Measurements from ENCODE around the gene TTC38. TPM values are rescaled to one million over a fixed set of nuclear protein-coding genes. Genes with fewer than 3 reads are reported as not detected.

The TTC38 gene
- total and polyA plus RNA-seq, 2 donors (not counting 3 experiments of a cell fraction or from before 2014, with no cell fraction given) = 31.6 to 39.7 TPM

DNA sequence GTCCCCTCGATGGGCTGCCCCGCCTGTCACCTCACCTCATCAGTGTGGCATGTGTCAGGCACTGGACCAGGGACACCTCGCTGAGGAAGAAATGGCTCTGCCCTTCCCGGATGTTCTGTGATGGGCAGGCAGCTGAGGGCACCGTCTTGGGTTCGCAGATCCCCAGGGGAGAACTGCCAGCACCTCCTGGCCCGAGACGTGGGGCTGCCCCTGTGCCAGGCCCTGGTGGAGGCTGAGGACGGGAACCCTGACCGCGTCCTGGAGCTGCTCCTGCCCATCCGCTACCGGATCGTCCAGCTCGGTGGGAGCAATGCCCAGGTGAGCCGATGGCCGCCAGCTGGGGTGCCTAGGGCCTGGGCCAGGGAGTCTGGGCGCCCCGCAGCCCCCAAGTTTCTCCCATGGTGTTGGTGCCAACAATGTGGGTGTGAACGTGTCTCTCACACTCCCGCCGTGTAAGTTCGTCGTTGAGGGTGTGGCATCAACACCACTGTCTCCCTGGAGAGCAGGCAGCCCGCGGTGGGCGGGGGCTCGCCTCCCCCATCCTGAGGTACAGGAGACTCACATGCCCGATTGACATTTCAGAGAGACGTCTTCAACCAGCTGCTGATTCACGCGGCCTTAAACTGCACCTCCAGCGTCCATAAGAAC, 21.6 kb downstream of the TTC38 start:
- TF ChIP-seq EZH2 (IDR thresholded peaks at IDR 0.05; ENCODE audit: borderline replicate concordance, low read depth, low read length, severe bottlenecking) = no peak
- TF ChIP-seq POLR2AphosphoS5 (IDR thresholded peaks at IDR 0.05; ENCODE audit: insufficient read depth, low read depth, low read length) = no peak
- no peak for TF ChIP-seq MYC (IDR thresholded peaks at IDR 0.05; ENCODE audit: low read depth, low read length)
- TF ChIP-seq JUN (IDR thresholded peaks at IDR 0.05; ENCODE audit: borderline replicate concordance, insufficient read depth, insufficient read length, low read depth) = no peak
- TF ChIP-seq, protein P1, sequence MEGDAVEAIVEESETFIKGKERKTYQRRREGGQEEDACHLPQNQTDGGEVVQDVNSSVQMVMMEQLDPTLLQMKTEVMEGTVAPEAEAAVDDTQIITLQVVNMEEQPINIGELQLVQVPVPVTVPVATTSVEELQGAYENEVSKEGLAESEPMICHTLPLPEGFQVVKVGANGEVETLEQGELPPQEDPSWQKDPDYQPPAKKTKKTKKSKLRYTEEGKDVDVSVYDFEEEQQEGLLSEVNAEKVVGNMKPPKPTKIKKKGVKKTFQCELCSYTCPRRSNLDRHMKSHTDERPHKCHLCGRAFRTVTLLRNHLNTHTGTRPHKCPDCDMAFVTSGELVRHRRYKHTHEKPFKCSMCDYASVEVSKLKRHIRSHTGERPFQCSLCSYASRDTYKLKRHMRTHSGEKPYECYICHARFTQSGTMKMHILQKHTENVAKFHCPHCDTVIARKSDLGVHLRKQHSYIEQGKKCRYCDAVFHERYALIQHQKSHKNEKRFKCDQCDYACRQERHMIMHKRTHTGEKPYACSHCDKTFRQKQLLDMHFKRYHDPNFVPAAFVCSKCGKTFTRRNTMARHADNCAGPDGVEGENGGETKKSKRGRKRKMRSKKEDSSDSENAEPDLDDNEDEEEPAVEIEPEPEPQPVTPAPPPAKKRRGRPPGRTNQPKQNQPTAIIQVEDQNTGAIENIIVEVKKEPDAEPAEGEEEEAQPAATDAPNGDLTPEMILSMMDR (IDR thresholded peaks at IDR 0.05; ENCODE audit: extremely low read depth in 1 of 2, insufficient read depth in 1 of 2, low read depth in 1 of 2, low read length in 2 of 2) = no peak
- TF ChIP-seq GATA2 (IDR thresholded peaks at IDR 0.05; ENCODE audit: insufficient read depth, insufficient read length, low read depth, low read length) = no peak
- TF ChIP-seq, protein P2, sequence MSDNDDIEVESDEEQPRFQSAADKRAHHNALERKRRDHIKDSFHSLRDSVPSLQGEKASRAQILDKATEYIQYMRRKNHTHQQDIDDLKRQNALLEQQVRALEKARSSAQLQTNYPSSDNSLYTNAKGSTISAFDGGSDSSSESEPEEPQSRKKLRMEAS (IDR thresholded peaks at IDR 0.05; ENCODE audit: insufficient read depth, insufficient read length) = no peak
- TF ChIP-seq FOS (IDR thresholded peaks at IDR 0.05; ENCODE audit: borderline replicate concordance, insufficient read depth, low read length) = no peak
- TF ChIP-seq POLR2A (IDR thresholded peaks at IDR 0.05; ENCODE audit: low read depth, low read length) = no peak
- CTCF ChIA-PET = no interaction called here
- Histone ChIP-seq H3K4me2 (ENCODE audit: insufficient read depth, low read length) (no peak overlapping the region), H3K79me2 (ENCODE audit: control insufficient read depth, insufficient read depth, low read length) (no peaks in the 10 kb centered on the region), H3K4me3 (replicated peaks in 1 of 3; ENCODE audit: insufficient read depth in 1 of 3, low read depth in 1 of 3, low read length in 3 of 3) (no peak overlapping the region), H3K36me3 (ENCODE audit: control insufficient read depth in 2 of 2, extremely low read depth in 1 of 2, insufficient read depth in 2 of 2, low read length in 2 of 2) (peaks cover 5 to 17% of the 10 kb centered on the region in 2 experiments), H3K9me3 (replicated peaks; ENCODE audit: control insufficient read depth, insufficient read depth, low read length) (no peaks in the 10 kb centered on the region), H2AFZ (ENCODE audit: low read depth, low read length) (no peak overlapping the region), H3K9ac (replicated peaks; ENCODE audit: extremely low read depth, insufficient read depth, low read length) (no peak overlapping the region), H3K27me3 (ENCODE audit: control insufficient read depth in 2 of 2, insufficient read depth in 2 of 2, low read length in 2 of 2) (no peaks in the 10 kb centered on the region), H4K20me1 (replicated peaks; ENCODE audit: control insufficient read depth, extremely low read depth, insufficient read depth, low read length) (no peaks in the 10 kb centered on the region), H3K27ac (ENCODE audit: insufficient read depth, low read depth, low read length) (no peak overlapping the region), H3K4me1 (ENCODE audit: control insufficient read depth, extremely low read depth, insufficient read depth, low read length) (peaks cover 16% of the 10 kb centered on the region), H3K9me1 (replicated peaks; ENCODE audit: control insufficient read depth, extremely low read depth, insufficient read depth, low read length) (no peaks in the 10 kb centered on the region)
- POLR2A ChIA-PET = no interaction called here
- BruUV-seq (replicated peaks) = no TSS peak
- FAIRE-seq (no peak), DNase-seq (ENCODE audit: low read depth, low spot score) (no peak)
- intact Hi-C loops (cut with micrococcal nuclease) (no loop called here), dilution Hi-C loops (cut with MboI; ENCODE audit: extremely low pct_ligation_motif_present, low sequenced_read_pairs) (no loop called here)

Measured in endothelial cell of umbilical vein (primary cell).